ENCODE measurements around the gene TEKTIP1.

TEKTIP1 gene

DNA sequence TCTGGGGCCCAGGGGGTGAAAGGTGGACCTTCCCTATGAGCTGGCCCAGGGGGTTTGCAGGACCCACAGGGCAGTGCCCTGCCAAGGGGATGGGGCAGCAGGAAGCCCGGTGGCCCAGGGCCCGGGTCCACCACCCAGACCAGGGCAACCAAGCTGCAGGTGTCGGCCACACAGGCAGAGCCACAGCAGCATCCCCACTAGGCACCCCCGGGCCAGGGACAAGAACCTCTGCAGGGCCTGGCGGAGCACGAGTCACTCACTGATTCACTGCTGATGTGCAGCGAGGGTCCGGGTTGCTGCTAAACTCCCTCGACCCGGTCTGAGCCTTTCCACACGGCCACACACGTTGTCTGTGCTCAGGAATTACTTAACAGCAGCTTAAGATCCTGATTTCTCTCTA is 24.0 kb upstream of the TEKTIP1 start:
- TF ChIP-seq, protein P1, sequence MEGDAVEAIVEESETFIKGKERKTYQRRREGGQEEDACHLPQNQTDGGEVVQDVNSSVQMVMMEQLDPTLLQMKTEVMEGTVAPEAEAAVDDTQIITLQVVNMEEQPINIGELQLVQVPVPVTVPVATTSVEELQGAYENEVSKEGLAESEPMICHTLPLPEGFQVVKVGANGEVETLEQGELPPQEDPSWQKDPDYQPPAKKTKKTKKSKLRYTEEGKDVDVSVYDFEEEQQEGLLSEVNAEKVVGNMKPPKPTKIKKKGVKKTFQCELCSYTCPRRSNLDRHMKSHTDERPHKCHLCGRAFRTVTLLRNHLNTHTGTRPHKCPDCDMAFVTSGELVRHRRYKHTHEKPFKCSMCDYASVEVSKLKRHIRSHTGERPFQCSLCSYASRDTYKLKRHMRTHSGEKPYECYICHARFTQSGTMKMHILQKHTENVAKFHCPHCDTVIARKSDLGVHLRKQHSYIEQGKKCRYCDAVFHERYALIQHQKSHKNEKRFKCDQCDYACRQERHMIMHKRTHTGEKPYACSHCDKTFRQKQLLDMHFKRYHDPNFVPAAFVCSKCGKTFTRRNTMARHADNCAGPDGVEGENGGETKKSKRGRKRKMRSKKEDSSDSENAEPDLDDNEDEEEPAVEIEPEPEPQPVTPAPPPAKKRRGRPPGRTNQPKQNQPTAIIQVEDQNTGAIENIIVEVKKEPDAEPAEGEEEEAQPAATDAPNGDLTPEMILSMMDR (IDR thresholded peaks at IDR 0.05; ENCODE audit: low read depth, low read length, missing control alignments), result no peak
- no peak for DNase-seq (ENCODE audit: low read depth)
- H3K4me3 ChIP-seq (ENCODE audit: low read depth, low read length), result no peak overlapping the region

DNA sequence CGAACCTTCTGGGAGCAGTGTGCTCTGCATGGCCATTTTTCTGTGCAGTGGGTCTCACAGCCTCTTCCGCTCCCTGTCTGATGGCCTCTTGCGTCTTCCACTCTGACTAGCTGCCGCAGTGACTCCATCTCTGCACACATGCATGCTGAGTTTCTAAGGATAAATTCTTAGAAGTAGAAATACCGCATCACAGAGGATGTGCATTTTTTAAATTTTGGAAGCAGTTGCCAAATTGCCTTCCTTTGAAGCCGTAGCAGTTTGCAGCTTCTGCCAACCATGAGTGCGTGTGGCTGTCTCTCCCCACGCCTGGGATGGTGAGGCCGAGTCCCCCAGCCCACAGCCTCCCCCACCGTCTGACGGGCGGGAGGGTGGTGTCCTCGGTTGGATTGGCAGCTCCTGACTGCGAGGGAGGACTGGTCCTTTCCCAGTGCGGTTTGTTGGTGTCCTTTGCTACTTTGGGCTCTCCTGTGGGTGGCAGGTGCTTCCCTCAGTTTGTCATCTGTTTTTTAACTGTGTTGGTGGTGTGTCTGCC is 23.0 kb upstream of the TEKTIP1 start:
- H3K4me3 ChIP-seq (ENCODE audit: low read depth, low read length), result no peak overlapping the region
- DNase-seq (ENCODE audit: low read depth), result no peak
- TF ChIP-seq, protein P1 (IDR thresholded peaks at IDR 0.05; ENCODE audit: low read depth, low read length, missing control alignments), result no peak

DNA sequence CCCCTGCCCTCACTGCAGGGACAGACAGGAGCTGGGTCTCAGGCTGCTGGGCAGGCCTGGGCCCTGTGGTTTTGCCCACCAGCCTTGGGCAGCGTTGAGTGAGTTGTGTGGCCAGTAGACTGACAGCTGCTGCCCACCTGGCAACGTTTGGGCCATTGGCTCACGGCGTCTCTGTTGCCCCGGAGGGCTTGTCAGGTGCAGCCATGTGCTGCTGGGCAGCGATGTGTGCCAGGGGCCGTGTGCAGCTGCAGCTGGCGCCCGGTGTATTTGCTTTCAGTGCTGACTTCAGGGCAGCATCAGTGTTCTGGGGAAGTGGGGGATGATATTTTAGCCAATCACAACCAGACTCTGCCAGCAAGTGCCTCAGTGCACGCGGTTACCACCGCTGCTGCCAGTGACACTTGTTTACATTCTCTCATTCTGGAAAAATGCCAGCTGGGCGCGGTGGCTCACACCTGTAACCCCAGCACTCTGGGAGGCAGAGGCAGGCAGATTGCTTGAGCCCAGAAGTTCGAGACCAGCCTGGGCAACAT is 22.2 kb upstream of the TEKTIP1 start:
- TF ChIP-seq, protein P1 (IDR thresholded peaks at IDR 0.05; ENCODE audit: low read depth, low read length, missing control alignments), result no peak
- no peak overlapping the region for H3K4me3 ChIP-seq (ENCODE audit: low read depth, low read length)
- DNase-seq (ENCODE audit: low read depth), result no peak

DNA sequence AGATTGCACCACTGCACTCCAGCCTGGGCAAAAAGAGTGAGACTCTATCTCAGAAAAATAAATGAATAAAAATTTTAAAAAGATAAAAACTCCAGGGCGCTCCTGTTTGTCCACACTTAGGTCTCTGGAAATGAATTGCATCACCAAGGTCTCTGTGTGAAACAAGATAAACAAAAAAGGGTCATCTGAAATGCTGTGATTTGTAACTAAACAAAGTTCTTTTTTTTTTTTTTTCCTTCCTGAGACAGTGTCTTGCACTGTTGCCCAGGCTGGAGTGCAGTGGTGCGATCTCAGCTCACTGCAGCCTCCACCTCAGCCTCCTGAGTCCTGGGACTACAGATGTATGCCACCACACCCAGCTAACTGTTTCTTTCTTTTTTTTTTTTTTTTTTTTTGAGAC is 21.3 kb upstream of the TEKTIP1 start:
- TF ChIP-seq, protein P1 (IDR thresholded peaks at IDR 0.05; ENCODE audit: low read depth, low read length, missing control alignments), result no peak
- no peak for DNase-seq (ENCODE audit: low read depth)
- H3K4me3 ChIP-seq (ENCODE audit: low read depth, low read length), result no peak overlapping the region

DNA sequence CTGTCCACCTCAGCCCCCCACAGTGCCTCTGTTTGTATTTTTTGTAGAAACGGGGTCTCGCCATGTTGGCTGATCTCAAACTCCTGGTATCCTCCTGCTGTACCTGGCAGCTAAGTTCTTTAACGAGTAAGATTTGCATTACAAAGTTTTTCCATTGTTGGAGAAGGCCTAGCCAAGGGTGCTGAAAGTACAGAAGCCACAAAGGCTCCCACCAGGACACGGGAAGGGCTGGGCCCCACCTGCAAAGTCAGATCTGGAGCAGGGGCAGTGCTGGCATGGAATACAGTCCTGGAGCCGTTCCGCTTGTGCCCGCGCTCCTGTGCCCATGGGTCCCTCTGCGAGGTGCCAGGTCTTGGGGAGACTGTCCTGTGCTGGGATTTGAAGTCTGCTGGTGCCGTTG is 20.7 kb upstream of the TEKTIP1 start:
- H3K4me3 ChIP-seq (ENCODE audit: low read depth, low read length), result no peak overlapping the region
- DNase-seq (ENCODE audit: low read depth), result no peak
- TF ChIP-seq, protein P1 (IDR thresholded peaks at IDR 0.05; ENCODE audit: low read depth, low read length, missing control alignments), result no peak

DNA sequence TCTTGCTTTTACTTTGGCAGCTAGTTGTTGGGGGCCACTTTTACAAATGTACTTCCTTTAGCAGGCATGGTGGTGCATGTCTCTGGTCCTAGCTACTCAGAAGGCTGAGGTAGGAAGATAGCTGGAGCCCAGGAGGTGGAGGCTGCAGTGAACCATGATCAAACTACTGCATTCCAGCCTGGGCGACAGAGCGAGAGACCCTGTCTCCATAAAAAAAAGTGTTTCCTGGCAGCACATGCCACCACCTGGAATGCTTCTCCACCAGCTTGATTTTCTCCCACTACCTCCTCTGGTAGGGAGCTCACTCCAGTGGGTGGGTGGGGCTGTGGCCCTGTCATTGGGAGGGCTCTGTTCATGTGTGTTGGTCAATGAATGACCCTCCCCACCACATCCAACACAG is 20.3 kb upstream of the TEKTIP1 start:
- H3K4me3 ChIP-seq (ENCODE audit: low read depth, low read length), result no peak overlapping the region
- DNase-seq (ENCODE audit: low read depth), result no peak
- TF ChIP-seq, protein P1 (IDR thresholded peaks at IDR 0.05; ENCODE audit: low read depth, low read length, missing control alignments), result no peak

DNA sequence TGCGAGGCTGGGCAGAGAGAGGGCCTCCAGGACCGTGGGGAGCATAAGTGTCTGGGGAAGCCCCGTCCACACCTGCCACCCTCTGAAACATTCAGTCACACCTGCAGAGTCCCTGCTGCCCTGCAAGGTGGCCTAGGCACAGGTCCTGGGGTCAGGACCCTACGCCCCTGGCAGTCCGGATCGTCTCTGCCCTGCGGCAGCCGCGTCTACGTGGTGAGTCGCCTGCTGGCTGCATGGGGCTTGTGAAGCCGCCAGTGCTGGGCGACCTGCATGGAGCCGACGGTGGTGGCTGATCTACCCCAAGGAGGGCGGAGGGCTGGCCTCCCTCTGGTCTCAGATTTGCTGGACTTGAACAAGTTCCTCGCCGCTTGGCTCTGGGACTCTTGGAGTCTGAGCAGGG is 19.8 kb upstream of the TEKTIP1 start:
- DNase-seq (ENCODE audit: low read depth), result no peak
- TF ChIP-seq, protein P1 (IDR thresholded peaks at IDR 0.05; ENCODE audit: low read depth, low read length, missing control alignments), result no peak
- H3K4me3 ChIP-seq (ENCODE audit: low read depth, low read length), result no peak overlapping the region

All from GM12864 (cell line).